OCI-LY7 (cell line): ENCODE data around the gene KIF6. TPM values are rescaled to one million over a fixed set of nuclear protein-coding genes. Genes with fewer than 3 reads are reported as not detected.

ENCODE experiments used
- BruUV-seq: library from RNA; stranded (reverse); fragments of 400-500 nt; replicated peaks from 2 replicates; lab custom pipeline; 2021; lab: Mats Ljungman, UMichigan
- CTCF ChIA-PET: fragments of 300-600 bp; sonication (Branson Sonifier 250); formaldehyde crosslinking; loops from one replicate; lab custom pipeline; 2022; ENCODE audit warnings: antibody characterized with exemption; ENCODE audit not compliant: unreplicated experiment; lab: Charles Lee
- POLR2A ChIA-PET: fragments of 300-600 bp; sonication (Branson Sonifier 250); formaldehyde crosslinking; loops from one replicate; lab custom pipeline; 2022; ENCODE audit warnings: antibody characterized with exemption; lab: Charles Lee
- DNase-seq: peaks from one replicate; pipeline ENCODE4 v3.0.0-alpha.2; 2015; ENCODE audit warnings: low spot score
- H2AFZ ChIP-seq: fragments of 200-600 bp; sonication (generic), shearing (Covaris generic); 2 replicates; pipeline ENCODE4 v1.6.1; 2014; ENCODE audit warnings: mild to moderate bottlenecking, antibody characterized with exemption, low read length, moderate library complexity
- H3K27ac ChIP-seq: fragments of 200-600 bp; sonication (generic); 2 replicates; pipeline ENCODE4 v1.5.1; 2014; ENCODE audit warnings: mixed run types, low read depth, mild to moderate bottlenecking, moderate library complexity, low read length, inconsistent platforms; ENCODE audit not compliant: poor library complexity, severe bottlenecking
- H3K36me3 ChIP-seq: fragments of 200-600 bp; sonication (generic); 2 replicates; pipeline ENCODE4 v1.6.1; 2014; ENCODE audit warnings: mild to moderate bottlenecking, antibody characterized with exemption, low read length, moderate library complexity, mixed read lengths; ENCODE audit not compliant: insufficient read depth
- H3K4me1 ChIP-seq: fragments of 200-600 bp; sonication (generic); 2 replicates; pipeline ENCODE4 v1.5.1; 2014; ENCODE audit warnings: mild to moderate bottlenecking, low read length; ENCODE audit not compliant: insufficient read depth, poor library complexity, severe bottlenecking
- H3K4me2 ChIP-seq: fragments of 200-600 bp; sonication (generic); 2 replicates; pipeline ENCODE4 v1.6.1; 2014; ENCODE audit warnings: mild to moderate bottlenecking, low read length
- H3K4me3 ChIP-seq: fragments of 200-600 bp; sonication (generic); 2 replicates; pipeline ENCODE4 v1.5.1; 2014; ENCODE audit warnings: mild to moderate bottlenecking, low read depth, low read length; ENCODE audit not compliant: poor library complexity, severe bottlenecking
- H3K79me2 ChIP-seq: fragments of 200-600 bp; sonication (generic); 2 replicates; pipeline ENCODE4 v1.6.1; 2016; ENCODE audit warnings: low read depth, mild to moderate bottlenecking, low read length, moderate library complexity, mixed read lengths; ENCODE audit not compliant: insufficient read depth
- H3K9me2 ChIP-seq: fragments of 200-600 bp; sonication (generic); 2 replicates; pipeline ENCODE4 v1.6.1; 2016; ENCODE audit warnings: mild to moderate bottlenecking, low read length, mixed read lengths; ENCODE audit not compliant: insufficient read depth
- H3K9me3 ChIP-seq: fragments of 200-600 bp; sonication (generic); 2 replicates; pipeline ENCODE4 v1.6.1; 2014; ENCODE audit warnings: mild to moderate bottlenecking, mixed run types, low read length, mixed read lengths
- H4K20me1 ChIP-seq: fragments of 200-600 bp; sonication (generic); 2 replicates; pipeline ENCODE4 v1.6.1; 2014; ENCODE audit warnings: mild to moderate bottlenecking, antibody characterized with exemption, low read length, moderate library complexity, mixed read lengths; ENCODE audit not compliant: insufficient read depth
- CTCF ChIP-seq: fragments of 200-600 bp; sonication (generic); conservative IDR thresholded peaks from 2 replicates; pipeline ENCODE4 v1.5.1; 2014; ENCODE audit warnings: mild to moderate bottlenecking, antibody characterized with exemption, low read length, moderate library complexity, mixed read lengths
- EZH2phosphoT487 ChIP-seq: fragments of 200-600 bp; sonication (generic); IDR thresholded peaks from 2 replicates; pipeline ENCODE4 v1.6.1; 2018; ENCODE audit warnings: low read depth, borderline replicate concordance, mild to moderate bottlenecking, mixed run types, antibody characterized with exemption, low read length, moderate library complexity, mixed read lengths
- intact Hi-C: fragments of 100-400 bp; cut with micrococcal nuclease; formaldehyde crosslinking; loops from one replicate; pipeline ENCODE4 v1.10.0; 2022; ENCODE audit not compliant: unreplicated experiment
- total RNA-seq, 2 experiments: library from RNA; depleted of rRNA in 1 of 2; stranded (reverse); fragments of >200 nt in 1 of 2; shearing (Covaris generic) in 1 of 2; gene quantifications; 2 replicates each; pipeline ENCODE4 v1.2.3, GENCODE V29; 2014 to 2022

The KIF6 gene
- total RNA-seq, 2 experiments from 2014 or later: not detected

GRCh38 chr6:39381550-39382140 lies 343.6 kb downstream of the KIF6 start:
- Histone ChIP-seq H3K27ac (no peak overlapping the region), H3K9me2 (no peaks in the 10 kb centered on the region), H3K4me1 (no peaks in the 10 kb centered on the region), H3K4me2 (no peak overlapping the region), H3K36me3 (no peaks in the 10 kb centered on the region), H4K20me1 (no peaks in the 10 kb centered on the region), H3K4me3 (no peak overlapping the region), H3K79me2 (no peaks in the 10 kb centered on the region), H3K9me3 (no peaks in the 10 kb centered on the region), H2AFZ (no peak overlapping the region)
- no peak for DNase-seq
- BruUV-seq: no TSS peak
- ChIA-PET POLR2A (no interaction called here), CTCF (interaction anchor here (0.6 kb wide), 1 partner anchor 873 kb away, joined by 3 read pairs; no protein-coding TSS in a partner anchor)
- TF ChIP-seq CTCF (no peak), EZH2phosphoT487 (no peak)
- intact Hi-C loops: no loop called here

GRCh38 chr6:39380837-39381549 lies 344.2 kb downstream of the KIF6 start:
- no peaks in the 10 kb centered on the region for H3K79me2 ChIP-seq
- H3K9me3 ChIP-seq: no peaks in the 10 kb centered on the region
- H2AFZ ChIP-seq: no peak overlapping the region
- H3K4me2 ChIP-seq: no peak overlapping the region
- H3K4me1 ChIP-seq: no peaks in the 10 kb centered on the region
- H3K9me2 ChIP-seq: no peaks in the 10 kb centered on the region
- intact Hi-C loops: no loop called here
- no peaks in the 10 kb centered on the region for H4K20me1 ChIP-seq
- POLR2A ChIA-PET: no interaction called here
- H3K27ac ChIP-seq: no peak overlapping the region
- DNase-seq: no peak
- TF ChIP-seq CTCF (no peak), EZH2phosphoT487 (no peak)
- H3K36me3 ChIP-seq: no peaks in the 10 kb centered on the region
- no peak overlapping the region for H3K4me3 ChIP-seq
- CTCF ChIA-PET: no interaction called here
- no TSS peak for BruUV-seq

- BruUV-seq: no TSS peak
- H3K27ac ChIP-seq: no peak overlapping the region
- ChIA-PET POLR2A (interaction anchor here (0.5 kb wide), 1 partner anchor 205 kb away, joined by 4 read pairs; no protein-coding TSS in a partner anchor), CTCF (no interaction called here)
- H3K36me3 ChIP-seq: no peaks in the 10 kb centered on the region
- H3K4me2 ChIP-seq: no peak overlapping the region
- H3K9me2 ChIP-seq: no peaks in the 10 kb centered on the region
- DNase-seq: no peak
- intact Hi-C loops: no loop called here
- TF ChIP-seq EZH2phosphoT487: no peak
- TF ChIP-seq CTCF: no peak
- no peak overlapping the region for H2AFZ ChIP-seq
- H4K20me1 ChIP-seq: no peaks in the 10 kb centered on the region
- no peaks in the 10 kb centered on the region for H3K4me1 ChIP-seq
- no peak overlapping the region for H3K4me3 ChIP-seq
- H3K9me3 ChIP-seq: no peaks in the 10 kb centered on the region
- no peaks in the 10 kb centered on the region for H3K79me2 ChIP-seq
Observed at GRCh38 chr6:39378960-39379425, 346.2 kb downstream of the KIF6 start.
